ENCODE data around the gene BIN1. TPM values are rescaled to one million over a fixed set of nuclear protein-coding genes. Genes with fewer than 3 reads are reported as not detected.

BIN1 gene
- total RNA-seq, 1 experiment from 2014 or later, result 34.1 TPM

GRCh38 chr2:127107622-127107999 is 657 bp upstream of the BIN1 start:
- peaks cover 4% of the 10 kb centered on the region for H3K27me3 ChIP-seq (replicated peaks; ENCODE audit: insufficient read depth, low read depth, low read length, poor library complexity)
- intact Hi-C loops (cut with micrococcal nuclease; ENCODE audit: unreplicated experiment), result no loop called here
- ChIA-PET CTCF (no interaction called here), POLR2A (ENCODE audit: low non-redundant PET) (no interaction called here)
- H3K4me1 ChIP-seq (ENCODE audit: insufficient read depth, low read length, poor library complexity, severe bottlenecking), result peaks cover 27% of the 10 kb centered on the region
- H3K36me3 ChIP-seq (ENCODE audit: insufficient read depth, low read length, poor library complexity, severe bottlenecking), result no peaks in the 10 kb centered on the region
- no peak for DNase-seq (ENCODE audit: low spot score)
- TSS peak; percentile 33 for BruUV-seq (replicated peaks)
- peak overlapping the region; percentile 89 for H3K27ac ChIP-seq (ENCODE audit: low read depth, low read length, poor library complexity, severe bottlenecking)
- TF ChIP-seq, protein P1, sequence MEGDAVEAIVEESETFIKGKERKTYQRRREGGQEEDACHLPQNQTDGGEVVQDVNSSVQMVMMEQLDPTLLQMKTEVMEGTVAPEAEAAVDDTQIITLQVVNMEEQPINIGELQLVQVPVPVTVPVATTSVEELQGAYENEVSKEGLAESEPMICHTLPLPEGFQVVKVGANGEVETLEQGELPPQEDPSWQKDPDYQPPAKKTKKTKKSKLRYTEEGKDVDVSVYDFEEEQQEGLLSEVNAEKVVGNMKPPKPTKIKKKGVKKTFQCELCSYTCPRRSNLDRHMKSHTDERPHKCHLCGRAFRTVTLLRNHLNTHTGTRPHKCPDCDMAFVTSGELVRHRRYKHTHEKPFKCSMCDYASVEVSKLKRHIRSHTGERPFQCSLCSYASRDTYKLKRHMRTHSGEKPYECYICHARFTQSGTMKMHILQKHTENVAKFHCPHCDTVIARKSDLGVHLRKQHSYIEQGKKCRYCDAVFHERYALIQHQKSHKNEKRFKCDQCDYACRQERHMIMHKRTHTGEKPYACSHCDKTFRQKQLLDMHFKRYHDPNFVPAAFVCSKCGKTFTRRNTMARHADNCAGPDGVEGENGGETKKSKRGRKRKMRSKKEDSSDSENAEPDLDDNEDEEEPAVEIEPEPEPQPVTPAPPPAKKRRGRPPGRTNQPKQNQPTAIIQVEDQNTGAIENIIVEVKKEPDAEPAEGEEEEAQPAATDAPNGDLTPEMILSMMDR (conservative IDR thresholded peaks at IDR 0.05; ENCODE audit: low read depth, low read length), result no peak
- TF ChIP-seq EZH2 (IDR thresholded peaks at IDR 0.05; ENCODE audit: borderline replicate concordance, low read depth, low read length, poor library complexity, severe bottlenecking), result no peak
- peak overlapping the region; percentile 87 for H3K4me3 ChIP-seq (ENCODE audit: low read depth, low read length, poor library complexity, severe bottlenecking)
- no peaks in the 10 kb centered on the region for H3K9me3 ChIP-seq (ENCODE audit: low read depth, low read length, poor library complexity, severe bottlenecking)

DNA sequence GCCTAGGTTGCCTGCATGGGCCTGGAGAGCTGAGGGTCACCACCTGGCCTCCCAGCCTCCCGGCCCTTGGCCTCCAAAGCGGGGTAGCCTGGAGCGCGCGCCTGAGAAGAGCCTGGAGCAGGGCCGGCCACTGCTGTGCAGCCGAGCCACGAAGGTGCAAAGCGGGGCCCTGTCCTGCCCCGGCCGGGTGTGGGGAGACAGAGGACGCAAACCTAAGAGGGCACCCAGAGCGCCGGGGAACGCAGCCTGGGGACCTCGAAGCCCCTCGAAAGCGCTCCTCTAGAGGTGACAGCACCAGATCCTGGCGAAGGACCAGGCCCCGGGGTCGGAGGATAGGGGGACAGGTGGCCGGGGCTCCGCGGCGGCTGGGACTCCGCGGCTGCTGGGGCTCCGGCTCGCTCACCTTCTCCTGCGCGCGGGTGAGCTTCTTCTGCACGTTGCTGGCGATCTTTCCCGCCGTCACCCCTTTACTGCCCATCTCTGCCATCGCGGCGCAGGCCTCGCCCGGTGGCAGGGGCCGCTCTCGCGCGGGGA is 430 bp downstream of the BIN1 start:
- Histone ChIP-seq H3K9me3 (ENCODE audit: low read depth, low read length, poor library complexity, severe bottlenecking) (no peaks in the 10 kb centered on the region), H3K27ac (ENCODE audit: low read depth, low read length, poor library complexity, severe bottlenecking) (peak overlapping the region; percentile 89), H3K36me3 (ENCODE audit: insufficient read depth, low read length, poor library complexity, severe bottlenecking) (no peaks in the 10 kb centered on the region), H3K4me1 (ENCODE audit: insufficient read depth, low read length, poor library complexity, severe bottlenecking) (peaks cover 27% of the 10 kb centered on the region), H3K4me3 (ENCODE audit: low read depth, low read length, poor library complexity, severe bottlenecking) (peak overlapping the region; percentile 87), H3K27me3 (replicated peaks; ENCODE audit: insufficient read depth, low read depth, low read length, poor library complexity) (no peaks in the 10 kb centered on the region)
- ChIA-PET CTCF (no interaction called here), POLR2A (ENCODE audit: low non-redundant PET) (interaction anchor here (0.6 kb wide), 1 partner anchor 217 kb away, joined by 4 read pairs; no protein-coding TSS in a partner anchor)
- DNase-seq (ENCODE audit: low spot score), result no peak
- no TSS peak for BruUV-seq (replicated peaks)
- intact Hi-C loops (cut with micrococcal nuclease; ENCODE audit: unreplicated experiment), result no loop called here
- TF ChIP-seq, protein P1 (conservative IDR thresholded peaks at IDR 0.05; ENCODE audit: low read depth, low read length), result no peak
- no peak for TF ChIP-seq EZH2 (IDR thresholded peaks at IDR 0.05; ENCODE audit: borderline replicate concordance, low read depth, low read length, poor library complexity, severe bottlenecking)

DNA sequence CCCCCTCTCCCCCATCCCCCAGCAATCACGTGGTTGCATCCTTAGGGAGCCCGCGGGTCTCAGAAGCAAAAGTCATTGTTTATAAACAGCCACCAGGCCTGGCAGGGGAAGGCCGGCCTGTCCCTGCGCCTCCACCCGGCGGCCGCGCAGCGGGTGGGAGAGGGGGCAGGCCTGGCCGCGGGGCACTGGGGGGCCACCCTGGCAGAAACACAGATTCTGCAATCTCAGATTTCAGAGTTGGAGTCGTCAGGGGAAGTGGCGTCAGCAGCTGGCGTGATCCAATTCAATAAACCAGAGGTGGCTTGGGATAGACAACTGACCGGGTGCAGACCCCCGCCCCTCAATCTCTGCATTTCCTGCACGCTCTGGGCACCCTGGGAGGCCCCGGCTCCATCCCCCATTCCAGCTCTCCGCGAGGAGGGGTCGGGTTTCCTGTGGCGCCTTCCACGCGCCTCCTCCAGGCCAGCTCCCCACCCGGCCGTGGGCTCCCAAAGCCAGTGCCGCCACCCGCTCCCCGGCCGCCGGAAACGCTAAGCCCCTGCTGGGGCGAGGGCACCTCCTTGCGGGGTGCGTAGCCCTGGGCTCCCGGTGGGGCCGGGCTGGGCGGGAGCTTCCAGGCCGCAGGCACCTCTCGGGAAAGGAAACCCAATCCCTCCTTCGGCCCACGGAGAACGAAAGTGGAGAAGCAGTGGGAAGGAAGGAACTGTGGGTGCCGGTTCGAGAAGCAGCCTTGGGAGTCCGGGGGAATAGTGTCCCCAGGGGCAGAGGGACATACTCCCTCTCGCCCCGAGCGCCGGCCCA is 1.1 kb downstream of the BIN1 start:
- no peak for TF ChIP-seq EZH2 (IDR thresholded peaks at IDR 0.05; ENCODE audit: borderline replicate concordance, low read depth, low read length, poor library complexity, severe bottlenecking)
- TF ChIP-seq, protein P1 (conservative IDR thresholded peaks at IDR 0.05; ENCODE audit: low read depth, low read length), result no peak
- DNase-seq (ENCODE audit: low spot score), result peak; percentile 59
- Histone ChIP-seq H3K27me3 (replicated peaks; ENCODE audit: insufficient read depth, low read depth, low read length, poor library complexity) (no peaks in the 10 kb centered on the region), H3K36me3 (ENCODE audit: insufficient read depth, low read length, poor library complexity, severe bottlenecking) (no peaks in the 10 kb centered on the region), H3K27ac (ENCODE audit: low read depth, low read length, poor library complexity, severe bottlenecking) (peak overlapping the region; percentile 89), H3K4me1 (ENCODE audit: insufficient read depth, low read length, poor library complexity, severe bottlenecking) (peaks cover 27% of the 10 kb centered on the region), H3K4me3 (ENCODE audit: low read depth, low read length, poor library complexity, severe bottlenecking) (peak overlapping the region; percentile 87), H3K9me3 (ENCODE audit: low read depth, low read length, poor library complexity, severe bottlenecking) (no peaks in the 10 kb centered on the region)
- ChIA-PET CTCF (no interaction called here), POLR2A (ENCODE audit: low non-redundant PET) (no interaction called here)
- no TSS peak for BruUV-seq (replicated peaks)
- intact Hi-C loops (cut with micrococcal nuclease; ENCODE audit: unreplicated experiment), result no loop called here

Data from A673 (cell line).